ENCODE measurements around the gene MCM10. TPM values are rescaled to one million over a fixed set of nuclear protein-coding genes. Genes with fewer than 3 reads are reported as not detected.

MCM10 gene
- total RNA-seq, 1 donor from 2014 or later, result 5.0 TPM

- H3K4me3 Mint-ChIP-seq (ENCODE audit: unreplicated experiment), result no peak overlapping the region
- H3K27ac Mint-ChIP-seq (ENCODE audit: unreplicated experiment), result no peak overlapping the region
- H3K4me1 Mint-ChIP-seq (ENCODE audit: low read depth, unreplicated experiment), result no peaks in the 10 kb centered on the region
- H3K27me3 Mint-ChIP-seq (ENCODE audit: unreplicated experiment), result no peaks in the 10 kb centered on the region
- no peaks in the 10 kb centered on the region for H3K9me3 Mint-ChIP-seq (ENCODE audit: unreplicated experiment)
- TF ChIP-seq, protein P1, sequence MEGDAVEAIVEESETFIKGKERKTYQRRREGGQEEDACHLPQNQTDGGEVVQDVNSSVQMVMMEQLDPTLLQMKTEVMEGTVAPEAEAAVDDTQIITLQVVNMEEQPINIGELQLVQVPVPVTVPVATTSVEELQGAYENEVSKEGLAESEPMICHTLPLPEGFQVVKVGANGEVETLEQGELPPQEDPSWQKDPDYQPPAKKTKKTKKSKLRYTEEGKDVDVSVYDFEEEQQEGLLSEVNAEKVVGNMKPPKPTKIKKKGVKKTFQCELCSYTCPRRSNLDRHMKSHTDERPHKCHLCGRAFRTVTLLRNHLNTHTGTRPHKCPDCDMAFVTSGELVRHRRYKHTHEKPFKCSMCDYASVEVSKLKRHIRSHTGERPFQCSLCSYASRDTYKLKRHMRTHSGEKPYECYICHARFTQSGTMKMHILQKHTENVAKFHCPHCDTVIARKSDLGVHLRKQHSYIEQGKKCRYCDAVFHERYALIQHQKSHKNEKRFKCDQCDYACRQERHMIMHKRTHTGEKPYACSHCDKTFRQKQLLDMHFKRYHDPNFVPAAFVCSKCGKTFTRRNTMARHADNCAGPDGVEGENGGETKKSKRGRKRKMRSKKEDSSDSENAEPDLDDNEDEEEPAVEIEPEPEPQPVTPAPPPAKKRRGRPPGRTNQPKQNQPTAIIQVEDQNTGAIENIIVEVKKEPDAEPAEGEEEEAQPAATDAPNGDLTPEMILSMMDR (IDR thresholded peaks at IDR 0.05; ENCODE audit: partially characterized antibody, unreplicated experiment), result no peak
- DNase-seq, result no peak
- H3K36me3 Mint-ChIP-seq (ENCODE audit: unreplicated experiment), result no peaks in the 10 kb centered on the region
Measured at GRCh38 chr10:13218878-13219277, 57.5 kb downstream of the MCM10 start.

DNA sequence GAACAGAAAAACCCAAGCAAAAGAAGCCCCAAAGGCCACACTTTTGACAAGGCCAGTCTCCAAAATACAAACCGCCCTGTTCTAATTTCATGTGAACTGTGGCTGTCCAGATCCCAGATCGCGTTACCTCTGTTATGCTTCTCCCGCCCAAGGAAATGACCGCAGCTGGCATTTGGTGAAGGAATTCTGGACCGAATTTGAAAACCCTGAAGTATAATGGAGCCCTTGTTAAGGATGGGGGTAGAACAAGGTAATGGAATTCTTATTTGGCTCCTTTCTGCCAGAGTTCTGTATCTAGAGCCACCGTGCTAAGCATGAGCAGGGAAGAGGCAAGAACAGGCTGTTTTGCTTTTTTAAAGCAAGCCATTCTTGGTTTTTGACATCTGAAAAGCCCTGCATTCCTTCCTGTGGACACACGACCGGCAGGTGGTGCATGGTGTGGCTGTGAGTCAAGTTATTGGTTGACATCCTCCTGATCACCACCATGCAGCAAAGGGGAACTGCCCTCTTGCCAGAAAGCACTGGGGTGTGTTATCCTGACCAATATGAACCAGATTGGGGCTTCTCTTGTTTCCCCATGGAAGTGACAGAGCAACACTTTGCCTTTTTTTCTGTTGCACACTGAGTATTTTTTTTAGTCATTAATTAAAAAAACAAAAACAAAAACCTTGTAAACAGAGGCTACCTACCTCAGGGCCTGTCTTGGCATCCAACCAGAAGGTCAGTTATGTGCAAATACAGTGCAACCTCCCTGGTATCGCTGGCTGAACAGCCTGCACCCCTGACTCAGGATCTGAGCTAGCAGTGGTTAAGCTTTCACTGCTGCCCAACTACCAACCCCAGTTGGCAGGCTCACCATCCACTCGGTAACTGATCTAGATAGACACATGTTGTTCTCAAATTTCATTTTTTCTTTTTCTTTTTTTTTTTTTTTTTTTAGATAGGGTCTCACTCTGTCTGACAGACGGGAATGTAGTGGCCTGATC is 58.6 kb downstream of the MCM10 start:
- no peak overlapping the region for H3K4me3 Mint-ChIP-seq (ENCODE audit: unreplicated experiment)
- no peaks in the 10 kb centered on the region for H3K4me1 Mint-ChIP-seq (ENCODE audit: low read depth, unreplicated experiment)
- no peak overlapping the region for H3K27ac Mint-ChIP-seq (ENCODE audit: unreplicated experiment)
- TF ChIP-seq, protein P1 (IDR thresholded peaks at IDR 0.05; ENCODE audit: partially characterized antibody, unreplicated experiment), result no peak
- DNase-seq, result no peak
- no peaks in the 10 kb centered on the region for H3K9me3 Mint-ChIP-seq (ENCODE audit: unreplicated experiment)
- no peaks in the 10 kb centered on the region for H3K27me3 Mint-ChIP-seq (ENCODE audit: unreplicated experiment)
- no peaks in the 10 kb centered on the region for H3K36me3 Mint-ChIP-seq (ENCODE audit: unreplicated experiment)

- Mint-ChIP-seq H3K4me3 (ENCODE audit: unreplicated experiment) (no peak overlapping the region), H3K36me3 (ENCODE audit: unreplicated experiment) (no peaks in the 10 kb centered on the region), H3K27me3 (ENCODE audit: unreplicated experiment) (no peaks in the 10 kb centered on the region), H3K9me3 (ENCODE audit: unreplicated experiment) (no peaks in the 10 kb centered on the region), H3K4me1 (ENCODE audit: low read depth, unreplicated experiment) (no peaks in the 10 kb centered on the region), H3K27ac (ENCODE audit: unreplicated experiment) (no peak overlapping the region)
- DNase-seq, result no peak
- TF ChIP-seq, protein P1 (IDR thresholded peaks at IDR 0.05; ENCODE audit: partially characterized antibody, unreplicated experiment), result no peak
Measured at GRCh38 chr10:13221572-13221971, 60.2 kb downstream of the MCM10 start.

- no peaks in the 10 kb centered on the region for H3K4me1 Mint-ChIP-seq (ENCODE audit: low read depth, unreplicated experiment)
- no peaks in the 10 kb centered on the region for H3K27me3 Mint-ChIP-seq (ENCODE audit: unreplicated experiment)
- no peak for DNase-seq
- no peaks in the 10 kb centered on the region for H3K36me3 Mint-ChIP-seq (ENCODE audit: unreplicated experiment)
- H3K27ac Mint-ChIP-seq (ENCODE audit: unreplicated experiment), result no peak overlapping the region
- TF ChIP-seq, protein P1 (IDR thresholded peaks at IDR 0.05; ENCODE audit: partially characterized antibody, unreplicated experiment), result no peak
- no peak overlapping the region for H3K4me3 Mint-ChIP-seq (ENCODE audit: unreplicated experiment)
- no peaks in the 10 kb centered on the region for H3K9me3 Mint-ChIP-seq (ENCODE audit: unreplicated experiment)
Measured at GRCh38 chr10:13222151-13222550, 60.8 kb downstream of the MCM10 start.

DNA sequence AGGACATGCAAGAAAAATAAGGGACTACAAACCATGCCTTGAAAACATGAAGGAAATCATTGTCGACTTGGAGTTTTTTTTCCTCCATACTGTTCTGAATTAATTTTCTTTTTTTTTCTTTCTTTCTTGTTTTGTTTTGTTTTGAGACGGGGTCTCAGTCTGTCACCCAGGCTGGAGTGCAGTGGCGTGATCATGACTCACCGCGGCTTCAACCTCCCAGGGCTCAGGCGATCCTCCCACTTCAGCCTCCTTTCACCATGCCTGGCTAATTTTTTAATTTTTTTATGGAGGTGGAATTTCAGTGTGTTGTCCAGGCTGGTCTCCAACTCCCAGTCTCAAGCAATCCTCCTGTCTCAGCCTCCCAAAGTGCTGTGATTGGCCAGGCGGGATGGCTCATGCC is 61.2 kb downstream of the MCM10 start:
- Mint-ChIP-seq H3K9me3 (ENCODE audit: unreplicated experiment) (no peaks in the 10 kb centered on the region), H3K27me3 (ENCODE audit: unreplicated experiment) (no peaks in the 10 kb centered on the region), H3K4me3 (ENCODE audit: unreplicated experiment) (no peak overlapping the region), H3K27ac (ENCODE audit: unreplicated experiment) (no peak overlapping the region), H3K4me1 (ENCODE audit: low read depth, unreplicated experiment) (no peaks in the 10 kb centered on the region), H3K36me3 (ENCODE audit: unreplicated experiment) (no peaks in the 10 kb centered on the region)
- DNase-seq, result no peak
- TF ChIP-seq, protein P1 (IDR thresholded peaks at IDR 0.05; ENCODE audit: partially characterized antibody, unreplicated experiment), result no peak
